DMS79 treated with DMSO at 0.1 percent for 48 hours (cell line): ENCODE results near the gene DCTN3.
A peak's percentile ranks its signal among the peaks of the same experiment; 100 is the strongest.
"Not testable (repeated sequence)": the region's sequence is repeated elsewhere in the genome, so short reads cannot be mapped to it uniquely, and the experiment has no call there.

Source experiments
- DNase-seq: peaks from one replicate; lab custom pipeline; 2025; lab: John Stamatoyannopoulos, UW

The DCTN3 gene

DNA sequence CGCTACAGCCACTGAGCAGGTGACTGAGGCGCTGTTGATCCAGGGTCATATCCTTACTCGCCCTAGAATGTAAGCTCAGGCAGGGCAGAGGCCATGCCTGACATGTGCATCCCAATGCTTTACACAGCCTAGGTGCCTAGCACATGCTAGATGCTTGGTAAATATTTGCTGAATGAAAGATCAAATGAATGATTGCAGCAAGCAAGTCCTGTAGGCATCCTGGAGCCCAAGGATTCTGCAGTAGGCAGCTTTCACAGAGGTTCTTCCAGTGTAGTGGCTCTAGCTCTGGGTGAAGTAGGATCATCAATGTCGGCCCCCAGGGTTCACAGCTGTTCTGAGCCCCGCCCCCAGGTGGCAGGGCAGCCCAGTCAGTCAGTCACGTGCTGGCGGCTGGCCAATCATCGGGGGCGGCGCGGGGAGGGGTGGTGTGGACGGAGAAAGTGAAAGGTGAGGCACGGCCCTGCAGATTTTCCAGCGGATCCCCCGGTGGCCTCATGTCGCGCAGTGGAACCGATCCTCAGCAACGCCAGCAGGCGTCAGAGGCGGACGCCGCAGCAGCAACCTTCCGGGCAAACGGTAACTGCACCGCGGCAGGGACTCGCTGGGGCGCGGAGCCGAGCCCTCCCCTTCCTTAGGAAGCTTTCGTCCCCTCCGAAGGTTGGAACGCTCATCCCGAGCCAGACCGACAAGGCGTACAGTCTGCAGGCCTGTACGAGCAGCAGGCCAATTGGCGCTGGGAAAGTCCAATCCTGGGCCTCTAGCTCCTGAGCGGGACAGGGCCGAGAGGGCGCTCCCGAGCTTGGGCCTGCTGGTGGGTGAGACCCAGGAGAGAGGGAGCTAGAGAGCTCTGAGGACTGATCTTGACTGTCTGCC lies 26.2 kb upstream of the DCTN3 start, which contains the start of gene GALT:
GALT (plus strand) TSS at position 465 of the 873 bp plus-strand sequence; CDS start at position 495, 30 bp downstream.
- peak; percentile 93 for DNase-seq

DNA sequence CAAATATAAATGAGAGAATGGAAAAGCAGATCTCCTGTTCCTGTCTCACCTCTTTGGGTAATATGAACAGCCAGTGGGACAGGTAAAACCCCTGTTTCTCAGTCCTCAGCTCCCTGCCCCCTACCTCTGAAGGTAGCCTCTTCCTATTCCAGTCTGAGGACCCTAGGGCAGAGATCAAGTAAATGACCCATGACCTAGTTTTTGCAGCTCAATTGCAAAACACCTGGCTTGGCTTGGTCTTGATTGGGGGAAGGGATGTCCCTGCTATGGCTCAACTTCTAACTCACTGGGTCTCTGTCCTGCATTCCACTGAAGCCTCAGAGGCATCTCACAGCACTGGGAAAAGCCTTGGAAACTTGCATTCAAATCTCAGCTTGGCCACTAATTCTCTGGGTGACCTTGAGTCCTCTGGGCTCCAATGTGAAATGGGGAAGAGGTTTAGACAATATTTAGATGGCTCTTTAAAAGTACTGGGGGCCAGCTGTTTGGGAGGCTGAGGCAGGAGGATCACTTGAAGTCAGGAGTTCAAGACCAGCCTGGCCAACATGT lies 24.5 kb upstream of the DCTN3 start:
- DNase-seq, result no peak

DNA sequence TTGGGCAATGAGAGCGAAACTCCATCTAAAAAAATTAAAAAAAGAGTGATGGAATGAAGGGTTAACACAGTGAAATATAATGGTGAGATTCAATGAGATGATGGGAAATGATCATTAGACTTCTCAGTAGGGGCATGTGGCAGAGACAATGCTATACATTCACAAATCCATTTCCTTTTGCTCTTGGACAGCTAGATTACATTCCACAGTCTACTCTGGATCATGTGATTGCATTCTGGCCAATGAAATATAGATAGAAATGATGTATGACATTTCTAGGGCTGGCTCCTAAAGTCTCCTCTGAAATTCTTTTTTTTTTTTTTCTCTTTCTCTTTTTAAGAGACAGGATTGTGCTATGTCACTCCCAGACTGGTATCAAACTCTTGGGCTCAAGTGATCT lies 22.4 kb upstream of the DCTN3 start:
- DNase-seq, result no peak

DNA sequence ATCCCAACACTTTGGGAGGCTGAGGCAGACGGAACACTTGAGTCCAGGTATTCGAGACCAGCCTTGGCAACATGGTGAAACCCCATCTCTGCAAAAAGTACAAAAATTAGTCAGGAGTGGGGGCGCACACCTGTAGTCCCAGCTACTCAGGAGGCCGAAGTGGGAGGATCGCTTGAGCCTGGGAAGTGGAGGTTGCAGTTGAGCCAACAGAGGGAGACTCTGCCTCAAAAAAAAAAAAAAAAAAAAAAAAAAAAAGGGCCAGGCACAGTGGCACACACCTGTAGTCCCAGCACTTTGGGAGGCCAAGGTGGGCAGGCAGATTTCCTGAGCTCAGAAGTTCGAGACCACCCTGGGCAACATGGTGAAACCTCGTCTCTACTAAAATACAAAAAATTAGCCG lies 19.0 kb upstream of the DCTN3 start:
- DNase-seq, result not testable (repeated sequence)

DNA sequence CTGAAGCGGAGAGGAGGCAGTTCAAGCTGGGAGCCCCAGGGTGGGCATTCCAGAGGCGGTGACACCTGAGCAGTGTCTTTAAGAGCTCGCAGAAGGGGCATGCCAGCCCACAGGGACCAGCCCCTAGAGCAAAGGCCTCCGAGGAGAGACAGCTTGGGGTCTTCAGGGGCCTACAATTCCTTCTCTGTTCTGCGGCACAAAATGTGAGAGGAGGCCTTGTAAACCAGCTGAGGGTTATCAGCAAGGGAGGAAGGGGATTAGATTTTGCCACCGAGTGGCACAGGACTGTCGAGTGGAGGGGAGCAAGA lies 17.8 kb upstream of the DCTN3 start:
- no peak for DNase-seq

DNA sequence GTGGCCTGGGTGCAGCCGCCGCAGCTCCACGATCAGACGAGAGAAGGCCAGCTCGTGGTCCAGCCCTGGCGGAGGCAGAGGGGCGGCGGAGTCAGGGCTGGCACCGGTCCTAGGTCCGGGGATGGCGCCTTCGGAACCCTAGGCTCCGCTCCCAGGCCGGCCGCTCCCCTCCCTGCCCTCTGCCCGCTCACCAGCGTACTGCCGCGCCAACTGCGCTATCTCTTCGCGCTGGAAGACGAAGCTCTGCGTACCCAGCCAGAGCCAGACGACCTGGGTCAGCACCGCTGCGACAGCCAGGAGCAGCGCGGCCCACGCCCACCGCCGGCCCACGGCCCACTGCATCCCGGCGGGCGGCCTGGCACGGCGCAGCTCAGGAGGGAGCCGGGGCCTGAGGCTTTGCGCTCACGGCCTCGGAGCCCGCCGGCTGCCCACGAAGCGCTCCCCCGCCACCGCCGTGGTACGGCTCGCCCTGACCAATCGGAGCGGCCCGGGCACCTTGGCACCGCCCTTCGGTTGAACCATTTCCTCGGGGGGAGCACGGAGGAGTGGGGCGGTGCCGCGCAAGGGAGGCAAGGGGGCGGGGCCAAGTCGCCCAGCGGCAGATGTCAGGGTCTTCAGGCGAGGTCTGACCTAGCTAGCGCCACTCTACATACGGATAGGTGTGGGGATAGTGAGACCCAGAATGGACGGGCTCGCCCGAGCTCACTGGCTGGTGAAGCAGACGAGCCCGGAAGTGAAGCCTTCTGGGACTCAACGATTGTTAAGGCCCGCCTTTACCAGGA lies 17.3 kb upstream of the DCTN3 start, which contains the start of gene SIGMAR1:
SIGMAR1 (minus strand) TSS at position 432 of the 782 bp plus-strand sequence; CDS start at position 342, 90 bp downstream.
- DNase-seq, result peak; percentile 88

DNA sequence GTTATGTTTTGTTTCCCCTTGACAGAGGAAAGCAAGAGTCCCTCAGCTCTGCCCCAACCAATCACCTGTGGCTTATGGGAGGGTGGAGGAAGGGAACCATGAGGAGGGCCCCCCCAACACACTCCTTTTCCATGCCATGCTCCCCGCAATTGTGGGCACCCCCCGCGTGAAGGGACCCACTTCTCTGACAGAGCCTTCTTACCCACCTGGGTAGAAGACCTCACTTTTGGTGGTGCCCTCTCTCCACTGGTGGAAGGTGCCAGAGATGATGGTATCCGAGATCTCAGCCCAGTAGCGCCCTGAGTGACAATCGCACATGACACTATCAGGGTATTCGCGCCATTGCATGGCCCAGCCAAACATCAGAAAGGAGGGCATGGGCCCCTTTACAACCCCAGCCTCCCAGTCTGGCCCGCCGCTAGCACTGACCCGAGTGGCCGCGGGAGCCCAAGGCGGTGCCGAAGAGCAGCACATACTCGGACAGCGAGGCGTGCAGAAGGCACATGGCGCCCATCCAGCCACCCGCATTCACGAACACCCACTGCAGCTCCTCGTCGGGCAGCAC lies 16.6 kb upstream of the DCTN3 start:
- DNase-seq, result no peak

DNA sequence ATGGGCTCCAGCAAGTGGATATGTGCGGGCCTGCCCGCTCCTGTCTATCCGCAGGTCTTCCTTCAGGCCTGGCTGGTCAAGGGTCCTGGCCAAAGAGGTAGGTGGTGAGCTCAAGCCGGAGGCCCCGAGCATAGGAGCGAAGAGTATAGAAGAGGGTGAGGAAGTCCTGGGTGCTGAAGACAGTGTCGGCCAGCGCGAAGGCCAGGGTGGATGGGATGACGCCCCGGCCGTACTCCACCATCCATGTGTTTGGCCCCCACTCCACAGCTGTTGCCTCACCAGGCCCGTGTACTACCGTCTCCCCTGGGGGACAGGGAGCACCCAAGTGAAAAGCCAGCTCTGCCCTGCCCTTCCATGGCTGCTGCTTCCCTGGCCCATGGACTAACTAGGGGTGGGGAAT lies 15.3 kb upstream of the DCTN3 start:
- no peak for DNase-seq

DNA sequence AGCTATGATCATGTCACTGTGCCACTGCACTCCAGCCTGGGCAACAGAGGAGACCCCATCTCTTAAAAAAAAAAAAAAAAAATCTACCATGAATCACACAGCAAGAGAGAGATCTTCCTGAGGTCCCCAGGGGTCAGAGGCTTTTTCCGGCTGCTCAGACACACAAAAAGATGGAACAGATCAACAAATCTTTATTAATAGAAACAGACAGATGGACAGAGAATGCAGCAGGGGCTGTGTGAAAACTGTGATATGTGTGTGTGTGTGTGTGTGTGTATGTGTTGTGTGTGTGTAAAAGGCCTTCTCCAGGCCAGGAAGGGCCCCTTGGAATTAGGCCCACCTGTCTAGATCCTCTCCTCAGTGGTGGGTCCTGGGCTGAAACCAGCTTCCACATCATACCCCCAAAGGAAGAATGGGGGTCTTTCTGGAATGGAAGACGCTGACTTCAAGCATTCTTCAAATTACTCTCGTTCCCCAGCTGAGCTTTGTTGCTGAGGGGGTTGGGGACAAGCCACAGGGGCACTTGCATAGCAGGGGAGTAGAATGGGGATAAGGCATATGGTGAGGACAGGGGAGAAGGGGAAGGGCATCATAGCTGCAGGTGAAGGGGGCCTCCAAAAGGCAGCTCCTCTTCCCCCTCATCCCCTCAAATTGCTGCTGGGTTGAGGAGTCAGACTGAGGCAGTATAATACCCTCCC lies 14.4 kb upstream of the DCTN3 start:
- no peak for DNase-seq

DNA sequence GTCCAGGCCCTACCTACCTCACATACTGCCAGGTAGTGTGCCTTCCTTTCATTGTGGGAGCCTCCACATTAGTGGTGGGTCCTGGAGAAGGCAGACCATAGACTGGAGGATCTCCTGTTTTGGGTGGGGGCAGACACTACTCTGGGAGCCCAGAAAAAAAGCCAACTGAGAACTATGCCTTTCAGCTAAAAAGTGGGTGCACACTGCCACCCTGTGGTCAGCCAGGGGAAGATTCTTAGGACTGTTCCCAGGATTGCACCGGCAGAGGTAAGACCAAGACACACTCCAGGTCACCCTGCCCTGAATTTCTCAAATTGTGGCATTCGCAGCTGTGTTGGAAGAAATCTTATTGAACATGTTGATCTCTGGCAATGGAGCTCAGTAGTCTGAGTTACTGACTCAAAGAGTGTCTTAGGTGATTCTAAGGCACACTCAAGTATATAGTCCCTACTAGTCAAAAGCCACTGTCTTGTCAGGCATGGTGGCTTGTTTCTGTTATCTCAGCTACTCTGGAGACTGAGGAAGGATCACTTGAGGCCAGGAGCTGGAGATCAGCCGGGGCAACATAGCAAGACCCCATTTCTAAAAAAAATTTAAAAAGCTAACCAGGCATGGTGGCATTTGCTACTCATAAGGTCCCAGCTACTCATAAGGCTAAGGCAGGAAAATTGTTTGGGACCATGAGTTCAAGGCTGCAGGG lies 13.7 kb upstream of the DCTN3 start:
- peak; percentile 66 for DNase-seq

DNA sequence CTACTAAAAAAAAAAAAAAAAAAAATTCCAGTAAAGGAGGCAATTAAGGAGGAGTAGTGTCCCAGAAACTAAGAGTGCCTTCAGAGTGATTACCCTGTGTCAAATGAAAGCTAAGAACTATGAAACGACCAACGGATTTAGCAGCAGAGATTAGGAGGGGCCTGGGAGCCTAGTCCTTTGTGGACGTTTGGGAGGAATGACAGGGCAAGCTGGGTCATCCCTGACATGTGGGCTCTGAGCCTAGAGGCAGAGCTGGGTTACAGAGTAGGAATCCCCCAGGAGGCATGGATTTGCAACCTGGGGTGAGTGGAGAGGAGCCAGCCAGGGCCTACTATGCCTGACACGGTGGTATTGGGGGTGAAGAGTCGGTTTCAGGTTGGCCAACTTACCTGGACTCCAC lies 12.9 kb upstream of the DCTN3 start:
- DNase-seq, result no peak

DNA sequence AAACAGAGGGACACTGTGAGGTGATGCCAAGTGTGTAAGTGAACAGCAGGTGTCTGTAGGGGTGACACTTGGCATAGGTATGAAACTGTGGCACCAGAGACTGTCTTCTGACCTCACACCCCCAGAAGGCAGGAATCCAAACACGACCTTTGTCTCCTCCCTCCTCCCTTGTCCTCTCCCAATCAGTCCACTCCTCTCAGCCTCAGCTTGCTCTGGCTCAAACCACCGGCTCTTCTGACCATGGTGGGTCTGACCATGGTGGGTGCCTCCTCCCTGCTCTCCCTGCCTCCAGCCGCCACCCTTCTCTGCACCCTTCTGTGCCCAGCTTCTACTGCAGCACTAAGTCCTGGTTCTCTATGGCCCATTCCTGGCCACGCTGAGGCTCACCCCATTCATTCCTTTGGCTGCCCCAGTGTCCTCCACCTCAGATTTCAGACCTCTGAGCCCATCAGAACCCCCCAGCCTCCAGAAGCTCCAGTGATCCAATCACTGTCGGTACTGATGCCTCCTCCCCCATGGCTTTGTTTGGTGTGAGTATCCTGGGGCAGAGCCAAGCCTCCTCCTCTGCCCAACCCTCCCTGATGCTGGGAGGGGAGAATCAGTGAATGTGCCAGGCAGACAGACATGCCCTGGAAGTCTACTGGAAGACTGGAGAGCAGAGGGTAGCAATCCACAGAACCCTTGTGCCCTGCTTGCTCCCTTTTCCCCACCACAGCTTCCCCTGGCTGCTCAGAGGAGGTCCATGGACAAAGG lies 10.3 kb upstream of the DCTN3 start:
- DNase-seq, result no peak

DNA sequence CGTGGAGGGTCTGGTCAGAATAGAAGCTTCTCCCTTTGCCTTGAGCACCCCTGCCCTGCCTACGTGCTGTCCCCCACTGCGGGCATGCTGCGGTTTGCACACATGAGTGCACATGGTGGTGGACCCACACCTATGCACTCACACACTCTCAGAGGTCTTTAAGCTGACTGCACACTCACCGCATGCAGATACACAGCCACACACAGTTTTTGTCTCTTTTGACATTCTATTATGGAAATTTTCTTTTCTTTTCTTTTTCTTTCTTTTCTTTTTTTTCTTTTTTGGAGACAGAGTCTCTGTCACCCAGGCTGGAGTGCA lies 9.2 kb upstream of the DCTN3 start:
- no peak for DNase-seq

DNA sequence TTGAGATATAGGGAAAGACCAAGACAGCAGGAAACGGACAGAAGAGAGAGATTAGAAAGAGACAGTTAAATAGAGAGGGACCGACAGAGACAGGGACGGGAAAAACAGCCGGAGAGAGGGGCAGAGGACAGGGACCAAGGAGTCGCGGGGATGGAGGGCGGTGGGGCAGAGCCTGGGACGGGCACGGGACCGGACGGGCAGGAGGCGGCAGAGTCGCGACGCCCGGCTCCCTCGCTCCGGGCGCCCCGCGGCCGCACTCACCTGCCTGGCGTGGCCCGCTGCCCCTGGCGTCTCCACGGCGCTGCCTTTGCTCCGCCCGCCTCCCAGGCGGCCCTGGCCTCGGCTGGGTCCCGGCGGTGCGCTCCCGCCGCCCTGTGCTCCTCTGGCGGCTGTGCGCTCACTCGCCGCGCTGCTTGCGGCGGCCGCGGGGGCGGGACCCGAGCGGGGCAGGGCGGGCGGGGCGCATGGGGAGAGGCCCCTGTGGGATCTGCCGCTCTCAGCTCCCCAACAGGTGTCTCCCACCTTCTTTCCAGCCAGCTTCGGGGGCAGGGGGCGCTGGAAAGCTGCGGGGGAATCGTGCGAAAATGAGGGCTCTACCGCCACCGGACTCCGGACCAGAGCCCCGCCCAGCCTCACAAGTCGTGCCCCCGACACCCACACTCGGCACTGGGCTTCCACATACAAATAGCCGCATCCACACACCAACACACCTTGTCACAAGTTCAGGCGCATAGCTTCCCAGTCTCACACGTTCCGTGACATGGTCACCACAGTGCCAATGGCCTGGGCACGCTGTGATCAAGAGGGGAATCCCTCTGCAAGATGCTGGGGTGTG lies 8.6 kb upstream of the DCTN3 start, which contains the start of gene ARID3C:
ARID3C (minus strand) TSS at position 411 of the 835 bp plus-strand sequence. CDS start 1,052 bp downstream, outside the sequence.
- peak; percentile 27 for DNase-seq

DNA sequence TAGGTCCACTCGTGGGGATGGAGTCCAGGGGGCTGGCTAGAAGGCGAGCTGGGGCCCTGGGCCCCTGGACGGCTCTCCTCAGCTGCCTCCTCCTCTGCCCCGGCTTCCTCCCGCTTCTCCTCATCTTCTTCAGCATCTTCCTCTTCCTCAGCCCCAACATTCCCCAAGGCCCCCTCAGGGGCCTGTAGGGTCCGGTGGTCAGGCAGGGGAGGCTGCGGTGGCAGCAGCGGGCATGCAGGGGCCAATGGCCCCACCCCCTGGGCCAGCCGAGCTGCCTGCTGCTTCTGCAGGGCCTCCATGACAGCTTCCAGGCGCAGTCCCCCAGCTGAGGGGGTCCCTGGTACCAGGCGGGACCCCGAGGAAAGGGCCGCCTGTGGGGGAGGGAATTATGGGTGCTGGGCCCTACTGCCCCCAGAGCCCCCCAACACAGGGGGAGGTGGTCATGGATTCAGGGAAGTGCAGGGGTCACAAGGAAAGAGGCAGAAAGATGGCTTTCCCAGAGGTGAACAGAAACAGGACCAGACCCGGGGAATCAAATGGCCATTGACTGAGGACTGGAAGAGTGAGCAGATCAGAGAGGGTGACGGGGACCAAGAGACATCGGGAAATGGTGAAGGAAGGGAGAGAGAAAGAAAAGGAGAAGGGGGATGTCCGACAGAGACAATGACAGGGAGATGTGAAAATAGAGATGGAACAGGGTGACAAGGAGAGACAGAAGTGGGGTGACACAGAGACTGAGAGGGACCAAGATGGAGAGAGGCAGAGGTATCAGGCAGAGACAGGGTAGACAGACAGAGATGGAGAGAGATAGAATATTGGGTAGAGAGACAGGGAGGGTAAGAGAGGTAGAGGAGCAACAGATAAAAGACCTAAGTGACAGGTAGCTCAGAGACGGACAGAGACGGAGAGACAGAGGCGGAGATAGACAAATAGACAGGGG lies 7.7 kb upstream of the DCTN3 start:
- no peak for DNase-seq

DNA sequence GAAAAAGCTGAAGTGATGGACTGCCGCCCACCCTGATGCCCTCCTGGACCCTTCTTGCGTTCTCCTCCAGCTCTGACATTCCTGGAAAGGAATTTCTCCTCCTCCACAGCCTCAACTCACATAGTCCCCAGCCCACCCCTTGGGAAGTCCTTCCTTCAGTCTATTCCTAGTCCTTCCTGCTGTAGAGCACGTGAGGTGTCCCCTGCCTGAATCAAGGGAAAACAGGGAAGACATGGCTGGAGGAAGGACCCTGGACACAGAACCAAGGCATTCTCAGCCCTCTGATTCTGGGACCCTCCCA lies 4.8 kb upstream of the DCTN3 start:
- DNase-seq, result no peak

DNA sequence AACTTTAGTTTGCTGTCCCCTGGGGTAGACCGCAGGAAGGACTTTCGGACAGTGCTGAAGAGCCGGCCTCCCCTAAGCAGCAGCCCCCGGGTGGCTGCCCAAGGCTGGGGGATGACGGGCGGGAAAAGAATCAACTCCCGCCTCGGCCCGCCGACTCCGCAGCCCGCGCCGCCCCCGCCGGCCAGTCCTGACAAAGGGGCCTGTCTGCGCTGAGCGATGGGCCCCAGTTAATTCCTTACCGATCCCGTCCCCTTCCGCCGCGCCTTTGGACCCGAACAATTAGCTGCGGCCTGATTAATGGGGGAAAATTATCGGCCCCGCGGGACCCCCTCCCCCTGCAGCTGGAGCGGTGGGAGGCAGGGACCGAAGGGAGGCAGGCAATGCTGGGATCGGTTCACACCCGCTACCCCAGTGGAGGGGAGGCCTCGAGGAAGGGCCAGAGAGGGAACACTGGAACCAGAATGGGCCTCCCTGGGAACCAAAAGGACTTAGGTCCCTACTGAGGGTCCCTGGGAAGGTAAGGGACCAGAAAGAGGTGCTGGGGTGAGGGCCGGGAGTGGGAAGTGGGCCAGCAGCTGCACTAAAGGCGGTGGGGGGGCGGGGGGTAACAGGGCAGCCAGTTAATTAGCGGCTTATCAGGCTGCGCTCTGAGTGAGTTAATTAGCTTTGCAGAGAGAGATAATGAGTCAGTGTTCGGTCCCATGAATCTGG lies 4.3 kb upstream of the DCTN3 start:
- no peak for DNase-seq
